HG02938 (cell line): Measurements from ENCODE around the gene NRP2.

Experiments used
- ATAC-seq: cut with Tn5 transposase; IDR thresholded peaks from one replicate; pipeline ENCODE4 v1.9.1; 2021; ENCODE audit warnings: mild to moderate bottlenecking, moderate library complexity; ENCODE audit not compliant: unreplicated experiment

Gene NRP2

GRCh38 chr2:205682239-205682970 is at the start of gene NRP2:
Gene NRP2, plus strand, starts transcription at chr2:205682501. Its CDS starts 790 bp downstream, at chr2:205683291.
- ATAC-seq = peak; percentile 41

GRCh38 chr2:205633994-205634393 is 48.3 kb upstream of the NRP2 start:
- no peak for ATAC-seq

GRCh38 chr2:205636549-205637319 is 45.6 kb upstream of the NRP2 start:
- ATAC-seq = no peak

GRCh38 chr2:205637320-205637602 is 45.0 kb upstream of the NRP2 start:
- ATAC-seq = no peak

GRCh38 chr2:205637779-205638503 is 44.4 kb upstream of the NRP2 start:
- ATAC-seq = no peak

GRCh38 chr2:205640716-205641115 is 41.6 kb upstream of the NRP2 start:
- no peak for ATAC-seq

GRCh38 chr2:205642599-205643356 is 39.5 kb upstream of the NRP2 start:
- no peak for ATAC-seq

GRCh38 chr2:205643391-205643885 is 38.9 kb upstream of the NRP2 start:
- no peak for ATAC-seq

GRCh38 chr2:205644018-205644417 is 38.3 kb upstream of the NRP2 start:
- ATAC-seq = no peak

- peak; percentile 99 for ATAC-seq
These were observed 35.6 kb upstream of the NRP2 start for GRCh38 chr2:205646680-205647079.

GRCh38 chr2:205650450-205650849 is 31.9 kb upstream of the NRP2 start:
- ATAC-seq = no peak

GRCh38 chr2:205650931-205651330 is 31.4 kb upstream of the NRP2 start:
- no peak for ATAC-seq

GRCh38 chr2:205651719-205652118 is 30.6 kb upstream of the NRP2 start:
- ATAC-seq = no peak

- no peak for ATAC-seq
These were observed 27.3 kb upstream of the NRP2 start for GRCh38 chr2:205654878-205655605.

GRCh38 chr2:205655779-205656456 is 26.4 kb upstream of the NRP2 start:
- ATAC-seq = no peak

GRCh38 chr2:205656461-205656860 is 25.8 kb upstream of the NRP2 start:
- no peak for ATAC-seq

GRCh38 chr2:205656941-205657340 is 25.4 kb upstream of the NRP2 start:
- no peak for ATAC-seq

- ATAC-seq = no peak
These were observed 24.7 kb upstream of the NRP2 start for GRCh38 chr2:205657579-205657978.

- no peak for ATAC-seq
These were observed 24.2 kb upstream of the NRP2 start for GRCh38 chr2:205658068-205658467.

- no peak for ATAC-seq
These were observed 23.7 kb upstream of the NRP2 start for GRCh38 chr2:205658572-205658971.
